Vagina (tissue), 2 donors: ENCODE data around the gene BCR.

ENCODE experiments used
- POLR2A ChIP-seq, 2 donors: fragments of 450-650 bp; IDR thresholded peaks; one replicate each; pipeline ENCODE4 v1.6.1; 2017; ENCODE audit warnings: antibody characterized with exemption in 2 of 2, mild to moderate bottlenecking in 2 of 2, moderate library complexity in 2 of 2
- TF ChIP-seq, protein P1 (sequence below), 3 experiments: fragments of 450-650 bp in 2 of 3; fragments of 200-600 bp in 1 of 3; sonication (generic) in 1 of 3; IDR thresholded peaks; one replicate each; pipeline ENCODE4 v1.5.1; 2017 to 2019; ENCODE audit warnings: antibody characterized with exemption in 3 of 3, mild to moderate bottlenecking in 2 of 3, moderate library complexity in 2 of 3

DNA sequence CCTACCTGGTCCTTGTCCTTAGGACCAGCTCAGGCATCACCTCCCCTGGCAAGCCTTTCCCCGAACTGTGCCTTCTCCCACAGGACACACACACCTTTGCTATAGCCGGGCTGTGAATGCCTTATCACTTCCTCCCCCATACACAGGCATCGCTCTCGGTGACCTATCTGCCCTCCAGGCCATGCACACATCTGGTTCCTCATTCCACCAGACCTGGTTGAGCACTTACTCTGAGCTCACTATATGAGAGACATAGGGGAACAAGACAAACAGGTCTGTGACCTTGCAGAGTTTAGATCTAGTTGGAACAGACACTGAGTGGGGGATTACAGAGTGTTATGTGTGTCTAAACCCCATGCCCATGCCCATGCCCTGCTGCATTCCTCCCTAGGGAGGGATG lies 3.1 kb upstream of the BCR start:
- TF ChIP-seq, protein P1, sequence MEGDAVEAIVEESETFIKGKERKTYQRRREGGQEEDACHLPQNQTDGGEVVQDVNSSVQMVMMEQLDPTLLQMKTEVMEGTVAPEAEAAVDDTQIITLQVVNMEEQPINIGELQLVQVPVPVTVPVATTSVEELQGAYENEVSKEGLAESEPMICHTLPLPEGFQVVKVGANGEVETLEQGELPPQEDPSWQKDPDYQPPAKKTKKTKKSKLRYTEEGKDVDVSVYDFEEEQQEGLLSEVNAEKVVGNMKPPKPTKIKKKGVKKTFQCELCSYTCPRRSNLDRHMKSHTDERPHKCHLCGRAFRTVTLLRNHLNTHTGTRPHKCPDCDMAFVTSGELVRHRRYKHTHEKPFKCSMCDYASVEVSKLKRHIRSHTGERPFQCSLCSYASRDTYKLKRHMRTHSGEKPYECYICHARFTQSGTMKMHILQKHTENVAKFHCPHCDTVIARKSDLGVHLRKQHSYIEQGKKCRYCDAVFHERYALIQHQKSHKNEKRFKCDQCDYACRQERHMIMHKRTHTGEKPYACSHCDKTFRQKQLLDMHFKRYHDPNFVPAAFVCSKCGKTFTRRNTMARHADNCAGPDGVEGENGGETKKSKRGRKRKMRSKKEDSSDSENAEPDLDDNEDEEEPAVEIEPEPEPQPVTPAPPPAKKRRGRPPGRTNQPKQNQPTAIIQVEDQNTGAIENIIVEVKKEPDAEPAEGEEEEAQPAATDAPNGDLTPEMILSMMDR (IDR thresholded peaks at IDR 0.05) = no peak
- TF ChIP-seq POLR2A (IDR thresholded peaks at IDR 0.05) = no peak
